Fibroblast of mammary gland (primary cell): ENCODE results near the gene GGT6.

ENCODE experiments used
- DNase-seq: peaks from one replicate; pipeline ENCODE4 v3.0.0-alpha.2; 2010; ENCODE audit warnings: low read depth
- H3K4me3 ChIP-seq: 2 replicates; pipeline ENCODE4 v1.5.1; 2011; ENCODE audit warnings: low read depth, mild to moderate bottlenecking, low read length, moderate library complexity; ENCODE audit not compliant: control insufficient read depth
- TF ChIP-seq, protein P1 (sequence below): conservative IDR thresholded peaks from 2 replicates; pipeline ENCODE4 v1.5.1; 2011; ENCODE audit warnings: low read depth, low read length, inconsistent platforms; ENCODE audit not compliant: control insufficient read depth, insufficient read depth

GGT6 gene

DNA sequence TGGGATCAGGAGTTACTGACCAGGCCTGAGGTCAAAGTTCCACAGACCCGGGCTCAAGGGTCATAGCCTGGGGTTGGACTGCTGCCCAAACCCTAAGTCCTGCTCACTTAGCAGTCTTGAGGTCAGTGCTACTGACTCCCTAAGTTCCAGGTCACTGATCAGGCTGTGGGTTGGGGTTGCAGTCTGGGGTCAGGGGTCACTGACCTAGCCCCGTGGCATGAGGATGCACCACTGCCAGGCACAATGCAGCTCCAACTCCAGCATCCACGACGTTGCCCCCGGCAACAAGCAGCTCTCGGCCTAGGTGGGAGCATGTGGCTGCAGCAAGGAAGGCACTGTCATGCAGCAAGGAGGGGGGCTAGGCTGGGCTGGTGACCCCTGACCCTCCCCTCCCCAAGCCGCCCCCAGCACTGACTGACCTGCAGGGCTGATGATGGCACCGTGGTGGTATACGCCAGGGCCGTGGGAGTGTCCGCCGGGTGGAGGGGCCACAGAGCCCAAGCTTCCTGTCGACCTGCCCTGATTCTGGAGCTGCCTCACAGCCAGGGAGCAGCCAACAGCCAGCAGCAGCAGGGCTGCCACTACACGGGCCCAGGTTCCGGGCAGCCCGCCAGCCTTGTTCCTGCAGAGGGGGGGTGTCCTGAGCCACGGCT lies 1.1 kb downstream of the GGT6 start:
- DNase-seq: no peak
- TF ChIP-seq, protein P1, sequence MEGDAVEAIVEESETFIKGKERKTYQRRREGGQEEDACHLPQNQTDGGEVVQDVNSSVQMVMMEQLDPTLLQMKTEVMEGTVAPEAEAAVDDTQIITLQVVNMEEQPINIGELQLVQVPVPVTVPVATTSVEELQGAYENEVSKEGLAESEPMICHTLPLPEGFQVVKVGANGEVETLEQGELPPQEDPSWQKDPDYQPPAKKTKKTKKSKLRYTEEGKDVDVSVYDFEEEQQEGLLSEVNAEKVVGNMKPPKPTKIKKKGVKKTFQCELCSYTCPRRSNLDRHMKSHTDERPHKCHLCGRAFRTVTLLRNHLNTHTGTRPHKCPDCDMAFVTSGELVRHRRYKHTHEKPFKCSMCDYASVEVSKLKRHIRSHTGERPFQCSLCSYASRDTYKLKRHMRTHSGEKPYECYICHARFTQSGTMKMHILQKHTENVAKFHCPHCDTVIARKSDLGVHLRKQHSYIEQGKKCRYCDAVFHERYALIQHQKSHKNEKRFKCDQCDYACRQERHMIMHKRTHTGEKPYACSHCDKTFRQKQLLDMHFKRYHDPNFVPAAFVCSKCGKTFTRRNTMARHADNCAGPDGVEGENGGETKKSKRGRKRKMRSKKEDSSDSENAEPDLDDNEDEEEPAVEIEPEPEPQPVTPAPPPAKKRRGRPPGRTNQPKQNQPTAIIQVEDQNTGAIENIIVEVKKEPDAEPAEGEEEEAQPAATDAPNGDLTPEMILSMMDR: no peak
- H3K4me3 ChIP-seq: no peak overlapping the region

DNA sequence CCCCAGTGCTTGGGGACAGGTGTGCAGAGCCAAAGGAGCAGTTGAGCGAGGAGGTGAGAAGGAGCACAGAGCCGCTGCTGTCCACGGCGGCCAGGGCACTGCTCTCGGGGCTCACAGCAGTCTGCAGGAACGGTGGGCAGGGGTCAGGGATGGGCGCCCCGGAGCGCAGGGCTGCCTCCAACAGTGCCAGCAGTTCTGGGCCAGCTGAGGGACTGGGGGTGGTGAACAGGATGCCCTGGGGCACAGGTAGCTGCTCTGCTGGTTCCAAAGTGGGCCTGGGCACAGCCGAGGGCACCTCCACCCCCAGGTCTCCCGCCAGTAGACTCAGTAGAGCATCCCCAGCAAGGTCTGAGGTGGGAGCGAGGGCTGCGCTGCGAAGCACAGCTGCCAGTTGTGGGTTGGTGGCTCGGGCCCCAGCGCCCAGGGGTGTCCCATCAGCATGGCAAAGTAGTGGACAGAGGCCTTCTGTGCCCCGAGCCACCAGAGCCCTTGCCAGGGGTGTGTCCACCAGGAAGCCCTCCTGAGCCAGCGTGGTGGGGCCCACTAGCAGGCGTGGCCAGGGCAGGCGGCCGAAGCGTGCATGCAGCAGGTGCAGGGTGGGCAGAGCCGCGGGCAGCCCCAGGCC lies 1.9 kb downstream of the GGT6 start:
- no peak for DNase-seq
- H3K4me3 ChIP-seq: no peak overlapping the region
- TF ChIP-seq, protein P1: no peak

DNA sequence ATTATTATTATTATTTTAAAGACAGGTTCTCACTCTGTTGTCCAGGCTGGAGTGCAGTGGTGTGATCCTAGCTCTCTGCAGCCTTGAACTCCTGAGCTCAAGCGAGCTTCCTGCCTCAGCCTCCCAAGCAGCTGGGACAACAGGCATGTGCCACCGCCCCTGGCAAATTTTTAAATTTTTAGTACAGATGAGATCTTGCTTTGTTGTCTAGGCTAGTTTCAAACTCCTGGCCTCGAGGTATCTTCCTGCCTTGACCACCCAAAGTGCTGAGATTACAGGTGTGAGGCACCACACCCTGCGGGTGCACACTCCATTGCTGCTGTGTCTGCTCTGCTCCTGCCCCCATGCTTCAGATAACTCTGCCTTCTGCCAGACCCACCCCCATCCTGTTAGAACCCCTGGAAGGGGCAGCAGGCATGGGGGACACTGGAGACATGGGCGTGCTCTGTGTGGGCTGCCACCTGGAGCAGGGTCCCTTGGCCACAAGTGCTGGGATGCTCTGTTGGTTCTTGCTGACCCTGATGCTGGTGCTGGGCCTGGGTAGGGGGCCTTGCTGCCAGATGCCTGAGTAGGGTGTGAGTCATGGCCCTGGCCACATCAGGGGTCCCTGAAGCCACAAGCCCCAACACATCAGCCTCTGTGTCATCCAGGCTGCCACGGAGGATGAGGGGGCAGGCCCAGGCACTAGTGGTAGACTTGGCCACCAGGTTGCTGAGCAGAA lies 2.6 kb downstream of the GGT6 start:
- TF ChIP-seq, protein P1: no peak
- no peak for DNase-seq
- no peak overlapping the region for H3K4me3 ChIP-seq

DNA sequence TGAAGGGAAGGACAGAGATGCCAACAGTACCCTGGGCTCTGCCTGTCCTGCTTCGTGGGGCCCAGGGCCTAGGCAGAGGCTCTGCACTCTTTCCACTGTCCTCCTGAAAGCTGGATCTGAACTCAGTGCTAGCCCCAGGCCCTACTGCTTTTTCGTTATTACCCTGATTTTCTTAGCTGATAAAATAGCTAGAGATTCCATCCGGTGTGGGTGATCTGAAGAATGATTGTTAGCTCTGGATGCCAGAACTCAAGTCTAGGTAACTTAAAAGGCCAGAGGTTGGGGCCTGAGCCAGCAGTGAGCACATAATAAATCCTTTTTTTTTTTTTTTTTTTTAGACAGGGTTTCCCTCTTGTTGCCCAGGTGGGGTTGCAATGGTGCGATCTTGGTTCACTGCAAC lies 3.4 kb downstream of the GGT6 start:
- TF ChIP-seq, protein P1: no peak
- no peak overlapping the region for H3K4me3 ChIP-seq
- DNase-seq: no peak

DNA sequence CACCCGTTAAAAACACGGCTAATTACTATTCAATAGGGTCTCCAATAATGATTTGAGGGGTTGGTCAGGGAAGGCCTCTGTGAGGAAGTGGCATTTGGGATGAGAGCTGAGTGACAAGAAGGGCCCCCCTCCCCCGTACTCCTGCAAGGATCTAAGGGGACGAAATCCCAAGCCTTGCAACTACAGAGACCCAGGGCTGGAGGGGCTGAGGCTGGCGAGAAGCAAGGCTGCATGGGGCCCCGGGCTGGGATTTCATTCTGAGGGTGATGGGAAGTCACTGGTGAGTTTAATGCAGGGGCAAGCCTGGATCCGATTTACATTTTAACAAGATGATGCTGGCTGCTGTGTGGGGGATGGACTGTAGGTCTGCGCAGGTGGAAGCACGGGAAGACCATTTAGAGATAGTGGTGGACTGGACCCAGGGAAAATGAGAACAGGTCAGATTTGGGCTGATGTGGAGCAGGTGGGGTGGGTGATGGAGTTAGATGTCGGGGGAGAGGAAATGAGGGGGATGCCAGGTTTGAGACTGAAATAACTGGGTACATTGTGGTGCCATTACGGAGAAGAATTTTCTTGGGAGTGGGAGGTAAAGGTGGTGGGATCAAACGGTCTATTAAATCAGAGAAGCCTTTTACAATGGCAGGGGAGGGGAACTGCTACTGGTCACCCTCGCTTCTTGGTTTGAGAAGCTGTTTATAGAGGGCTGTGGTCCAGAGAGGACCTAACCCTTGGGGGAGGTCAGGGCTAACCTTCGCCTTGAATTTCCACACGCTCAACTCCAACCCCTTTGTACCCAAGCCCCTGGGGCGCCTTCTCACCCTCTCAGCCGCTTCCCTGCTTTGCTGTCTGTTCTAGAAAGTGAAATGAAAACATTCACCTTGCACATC lies 4.3 kb downstream of the GGT6 start:
- TF ChIP-seq, protein P1: no peak
- peak overlapping the region; percentile 97 for H3K4me3 ChIP-seq
- DNase-seq: no peak

DNA sequence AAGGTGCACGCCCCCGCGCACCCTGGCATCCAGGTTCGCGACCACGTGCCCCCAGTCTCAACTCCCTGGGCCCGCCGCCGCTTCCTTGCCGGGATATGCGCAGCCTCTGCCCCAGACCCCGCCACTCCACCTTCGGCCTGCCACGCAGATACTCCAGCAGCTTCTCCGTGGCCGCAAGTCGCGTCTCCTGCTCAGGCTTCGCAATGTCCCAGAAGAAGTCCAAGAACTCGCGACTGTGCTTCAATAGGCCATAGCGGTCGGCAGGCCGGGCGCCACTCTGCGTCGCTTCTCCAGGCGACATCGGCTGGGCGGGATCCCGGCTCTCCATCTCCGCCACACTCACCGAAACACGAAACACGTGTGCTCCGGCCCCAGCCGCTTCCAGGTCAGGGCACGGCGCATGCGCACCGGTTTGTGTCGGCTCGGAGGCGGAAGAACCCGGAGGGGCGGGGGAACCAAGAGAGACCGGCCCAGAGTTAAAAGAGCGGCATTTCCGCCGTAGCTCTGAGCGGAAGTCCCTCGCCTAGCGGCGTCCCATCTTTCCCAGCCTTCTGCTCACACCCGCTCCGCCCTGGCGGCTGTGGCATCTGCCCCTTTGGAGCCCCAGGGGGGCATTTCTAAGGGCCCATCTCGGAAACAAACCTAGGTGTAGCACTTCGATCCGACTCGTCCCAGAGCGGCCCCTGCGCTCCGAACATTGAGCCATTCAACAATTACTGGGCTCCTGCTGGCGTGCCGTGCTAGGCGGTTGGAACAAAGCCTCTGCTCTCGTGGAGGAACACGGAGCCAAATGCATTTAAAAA lies 5.2 kb downstream of the GGT6 start, which contains the start of gene MYBBP1A:
TSS of gene MYBBP1A (minus strand) at position 388 of the 803 bp plus-strand sequence. CDS start at position 328, 60 bp downstream.
- H3K4me3 ChIP-seq: peak within 1 kb of the TSS; percentile 97
- DNase-seq: peak; percentile 92
- TF ChIP-seq, protein P1: no peak
